SU-DHL-6 (cell line): Measurements from ENCODE around the gene KMT2B.
A peak's percentile ranks its signal among the peaks of the same experiment; 100 is the strongest.

ENCODE experiments used
- EZH2phosphoT487 ChIP-seq: fragments of 200-600 bp; sonication (generic), shearing (Covaris generic); conservative IDR thresholded peaks from 2 replicates; pipeline ENCODE4 v1.6.1; 2018; ENCODE audit warnings: mild to moderate bottlenecking, antibody characterized with exemption, low read length, moderate library complexity, mixed read lengths
- TF ChIP-seq, protein P1 (sequence below): fragments of 200-600 bp; sonication (generic); IDR thresholded peaks from one replicate; pipeline ENCODE4 v1.5.1; 2017; ENCODE audit warnings: antibody characterized with exemption, mild to moderate bottlenecking, low read length, moderate library complexity; ENCODE audit not compliant: insufficient read depth, poor library complexity, severe bottlenecking

DNA sequence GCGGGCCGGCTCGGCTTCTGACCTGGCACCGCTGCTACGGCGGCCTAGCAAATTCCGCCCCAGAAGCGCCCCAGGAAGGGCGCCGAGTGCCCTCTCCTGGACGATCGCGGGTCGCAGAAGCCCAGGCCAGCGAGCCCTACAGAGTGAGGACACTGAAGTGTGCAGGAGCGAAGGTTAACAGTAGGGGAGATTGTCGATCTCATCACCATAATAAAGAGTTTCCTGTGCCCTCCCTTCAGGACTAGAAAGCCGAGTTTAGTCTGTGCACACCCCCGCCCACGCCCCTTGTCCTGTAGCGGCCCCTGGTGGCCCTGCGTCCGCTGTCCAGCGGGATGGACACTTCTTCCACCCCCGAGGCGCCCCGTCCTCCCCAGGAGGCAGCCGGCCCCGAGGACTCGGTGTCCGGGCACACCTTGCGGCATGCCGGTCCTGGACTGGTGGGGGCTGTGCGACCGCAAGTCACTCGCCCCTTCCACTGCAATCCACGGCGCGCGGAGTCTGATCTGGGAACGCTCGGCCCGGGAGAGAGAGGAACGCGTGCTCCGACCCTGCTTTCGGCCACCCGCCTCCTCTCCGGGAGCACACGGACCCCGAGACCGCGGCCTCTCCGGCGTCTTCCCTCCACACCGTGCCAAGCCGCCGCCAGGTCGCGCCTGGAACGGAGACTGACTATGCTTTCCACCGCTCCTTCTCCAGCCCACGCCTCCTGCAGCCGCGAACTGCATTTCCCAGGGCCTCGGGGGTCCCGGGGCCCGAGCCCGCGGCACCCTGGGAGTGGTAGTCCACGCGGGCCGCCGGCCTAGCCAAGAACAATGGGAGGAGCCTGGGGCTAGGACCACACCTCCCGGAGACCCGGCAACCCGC, 770 bp upstream of the KMT2B start:
- TF ChIP-seq, protein P1, sequence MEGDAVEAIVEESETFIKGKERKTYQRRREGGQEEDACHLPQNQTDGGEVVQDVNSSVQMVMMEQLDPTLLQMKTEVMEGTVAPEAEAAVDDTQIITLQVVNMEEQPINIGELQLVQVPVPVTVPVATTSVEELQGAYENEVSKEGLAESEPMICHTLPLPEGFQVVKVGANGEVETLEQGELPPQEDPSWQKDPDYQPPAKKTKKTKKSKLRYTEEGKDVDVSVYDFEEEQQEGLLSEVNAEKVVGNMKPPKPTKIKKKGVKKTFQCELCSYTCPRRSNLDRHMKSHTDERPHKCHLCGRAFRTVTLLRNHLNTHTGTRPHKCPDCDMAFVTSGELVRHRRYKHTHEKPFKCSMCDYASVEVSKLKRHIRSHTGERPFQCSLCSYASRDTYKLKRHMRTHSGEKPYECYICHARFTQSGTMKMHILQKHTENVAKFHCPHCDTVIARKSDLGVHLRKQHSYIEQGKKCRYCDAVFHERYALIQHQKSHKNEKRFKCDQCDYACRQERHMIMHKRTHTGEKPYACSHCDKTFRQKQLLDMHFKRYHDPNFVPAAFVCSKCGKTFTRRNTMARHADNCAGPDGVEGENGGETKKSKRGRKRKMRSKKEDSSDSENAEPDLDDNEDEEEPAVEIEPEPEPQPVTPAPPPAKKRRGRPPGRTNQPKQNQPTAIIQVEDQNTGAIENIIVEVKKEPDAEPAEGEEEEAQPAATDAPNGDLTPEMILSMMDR = peak; percentile 85
- TF ChIP-seq EZH2phosphoT487 = no peak
